GM18858 (cell line): Measurements from ENCODE around the gene IFT43.

Source experiments
- ATAC-seq: cut with Tn5 transposase; IDR thresholded peaks from one replicate; pipeline ENCODE4 v1.9.1; 2021; ENCODE audit not compliant: unreplicated experiment

IFT43 gene

GRCh38 chr14:76077340-76077739, 91.8 kb downstream of the IFT43 start:
- ATAC-seq, result no peak

DNA sequence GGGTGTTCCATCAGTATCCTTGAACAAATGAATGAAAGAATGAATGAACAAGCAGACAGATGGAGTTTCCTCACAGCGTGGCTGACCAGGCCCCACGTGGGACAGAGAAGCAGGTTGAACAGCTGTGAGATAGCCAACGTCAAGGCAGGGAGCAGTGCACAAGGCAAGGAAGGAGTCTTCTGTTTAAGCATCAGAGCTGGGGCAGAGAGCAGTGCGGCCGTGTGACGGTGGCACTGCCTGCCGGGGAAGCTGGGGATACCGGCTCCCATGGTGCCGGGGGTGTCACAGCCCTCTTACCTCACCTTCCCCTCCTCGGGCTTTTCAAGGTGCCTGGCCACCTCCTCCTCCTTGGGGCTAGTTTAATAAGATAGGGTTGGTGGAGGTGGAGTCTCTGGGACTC, 92.9 kb downstream of the IFT43 start:
- no peak for ATAC-seq

DNA sequence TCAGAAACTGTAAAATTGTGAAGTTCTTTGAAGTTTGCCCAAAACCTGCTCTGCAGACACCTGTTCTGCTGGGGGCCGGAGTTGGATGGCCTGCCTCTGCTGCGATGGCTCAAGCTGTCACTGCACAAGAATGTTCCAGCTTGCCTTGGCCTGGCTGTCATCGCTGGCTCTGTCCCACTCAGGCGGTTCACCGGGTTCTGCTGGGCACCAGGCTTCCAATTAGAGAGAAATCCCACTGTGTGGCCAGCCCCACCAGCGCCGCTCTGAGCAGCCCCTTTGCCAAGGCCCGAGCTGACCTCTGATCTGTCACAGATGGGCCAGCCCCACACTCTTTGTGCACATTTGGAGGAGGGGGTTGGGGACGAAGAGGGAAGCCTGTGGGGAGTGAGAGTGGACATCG, 94.5 kb downstream of the IFT43 start:
- no peak for ATAC-seq

DNA sequence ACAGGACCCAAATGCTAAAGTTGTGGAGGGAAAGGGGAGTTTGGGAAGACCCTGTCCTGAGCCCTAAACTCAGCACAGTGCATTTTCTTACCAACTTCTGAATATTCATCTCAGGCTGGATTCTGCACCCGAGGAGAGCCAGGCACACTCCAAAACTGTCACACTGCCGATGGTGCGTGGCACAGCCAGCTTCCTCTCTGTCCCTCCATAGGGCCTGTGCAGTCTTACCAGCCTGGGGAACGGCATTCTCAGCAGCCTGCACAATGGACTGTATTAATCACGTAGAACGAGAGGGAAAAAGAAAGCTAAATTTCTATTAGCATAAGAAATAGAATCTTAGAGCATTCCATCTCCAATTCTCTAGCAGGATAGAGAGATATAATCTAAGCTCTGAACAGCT, 94.9 kb downstream of the IFT43 start:
- ATAC-seq, result no peak

GRCh38 chr14:76081642-76082041, 96.1 kb downstream of the IFT43 start:
- ATAC-seq, result no peak

- no peak for ATAC-seq
Observed at GRCh38 chr14:76083796-76084765, 98.5 kb downstream of the IFT43 start.

GRCh38 chr14:76085358-76085757, 99.8 kb downstream of the IFT43 start:
- no peak for ATAC-seq

- no peak for ATAC-seq
Observed at GRCh38 chr14:76086636-76087035, 101.1 kb downstream of the IFT43 start.

GRCh38 chr14:76088326-76088725, 102.8 kb downstream of the IFT43 start:
- ATAC-seq, result no peak

DNA sequence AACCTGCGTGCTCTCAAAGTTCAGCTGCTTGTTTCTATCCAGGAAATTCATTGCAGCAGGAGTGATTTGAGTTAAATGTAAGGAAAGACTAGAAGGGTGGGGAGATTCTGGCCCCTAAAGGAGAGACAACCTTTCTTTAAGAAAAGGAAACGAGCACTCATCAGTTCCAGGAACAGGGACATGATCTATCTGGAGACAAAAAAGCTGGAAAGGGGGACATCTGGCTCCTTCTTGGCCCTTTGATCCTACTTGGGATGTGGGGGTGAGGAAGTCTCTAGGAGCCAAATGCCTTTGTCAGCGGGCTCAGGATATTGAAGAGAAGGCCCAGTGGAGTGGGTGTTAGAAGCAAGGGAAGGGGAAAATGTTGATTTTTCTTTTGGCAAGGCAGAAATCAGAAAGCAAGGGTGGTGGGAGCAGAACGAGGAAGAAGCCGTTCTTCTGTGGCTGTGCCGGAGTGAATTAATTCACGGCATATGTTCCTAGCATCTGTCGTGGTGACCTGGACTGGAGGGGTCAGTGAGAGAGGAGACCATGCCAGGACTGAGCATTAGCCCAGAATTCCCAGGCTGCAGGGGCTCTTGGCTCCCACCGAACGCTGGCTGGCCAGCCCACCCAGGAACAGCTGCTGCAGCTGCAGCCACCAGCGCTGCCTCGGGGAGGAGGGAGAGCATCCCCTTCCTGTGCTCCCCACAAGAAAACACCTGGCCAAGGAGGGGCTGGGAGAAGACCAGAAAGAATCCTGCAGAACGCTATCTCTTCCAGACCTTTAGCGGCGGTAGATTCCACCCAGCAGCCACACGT, 103.4 kb downstream of the IFT43 start:
- ATAC-seq, result no peak

- no peak for ATAC-seq
Observed at GRCh38 chr14:76089575-76089974, 104.0 kb downstream of the IFT43 start.

DNA sequence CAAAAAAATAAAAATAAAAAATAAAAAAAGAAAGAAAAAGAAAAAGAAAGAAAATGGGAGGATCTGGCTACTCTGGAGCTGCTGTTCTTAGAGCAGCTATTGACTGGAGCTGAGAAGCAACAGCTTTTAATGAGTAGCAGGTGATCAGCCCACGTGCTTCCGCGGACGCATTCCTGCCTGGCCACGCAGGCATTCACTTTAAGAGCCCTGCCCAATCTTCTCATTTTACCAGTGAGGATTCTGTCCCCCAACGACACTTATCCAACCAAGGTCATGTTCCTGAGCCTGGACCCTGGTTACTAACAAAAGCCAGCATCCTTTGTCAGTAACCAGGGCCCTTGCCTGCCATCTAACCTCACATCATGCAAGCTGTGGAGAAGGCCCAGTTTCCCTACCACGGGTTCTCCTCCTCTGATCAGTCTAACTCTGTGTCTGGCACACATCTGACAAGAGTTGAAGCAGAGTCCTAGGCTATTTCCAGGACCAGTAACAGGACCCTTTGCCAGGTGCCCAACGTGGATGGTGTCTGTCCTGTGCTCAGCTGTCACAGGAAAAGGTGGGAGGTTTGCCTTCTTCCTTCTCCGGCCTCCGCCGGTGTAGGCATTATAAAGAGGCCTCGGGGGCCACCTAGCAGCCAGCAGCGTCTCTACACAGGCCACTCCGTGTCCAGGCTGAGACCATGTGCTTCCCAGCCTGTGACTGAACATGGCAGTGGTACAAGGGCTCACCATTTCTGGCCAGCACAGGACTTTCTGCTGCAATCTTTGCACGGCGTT, 105.2 kb downstream of the IFT43 start:
- no peak for ATAC-seq

DNA sequence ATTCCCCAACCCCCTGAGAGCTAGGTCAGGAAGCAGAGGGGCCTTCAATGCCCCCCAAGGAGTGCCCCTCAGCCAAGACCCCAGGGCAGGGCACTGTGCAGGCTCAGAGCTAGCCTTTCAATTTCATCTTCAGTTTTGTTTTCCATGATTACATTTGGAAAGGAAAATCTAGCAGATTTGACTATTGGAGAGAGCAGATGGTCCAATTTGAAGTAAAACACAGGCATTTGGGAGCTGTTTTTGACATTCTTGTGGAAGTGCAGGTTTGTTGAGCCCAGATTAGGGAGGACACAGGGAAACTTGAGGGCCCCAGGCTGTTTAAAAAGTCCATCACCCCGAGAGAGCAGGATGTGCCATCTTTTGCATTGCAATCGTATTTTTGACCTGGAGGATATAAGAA, 107.5 kb downstream of the IFT43 start:
- ATAC-seq, result no peak

- no peak for ATAC-seq
Observed at GRCh38 chr14:76096257-76096656, 110.7 kb downstream of the IFT43 start.

- ATAC-seq, result no peak
Observed at GRCh38 chr14:76097547-76097946, 112.0 kb downstream of the IFT43 start.

- no peak for ATAC-seq
Observed at GRCh38 chr14:76098047-76098446, 112.5 kb downstream of the IFT43 start.

- no peak for ATAC-seq
Observed at GRCh38 chr14:76098916-76099675, 113.5 kb downstream of the IFT43 start.

DNA sequence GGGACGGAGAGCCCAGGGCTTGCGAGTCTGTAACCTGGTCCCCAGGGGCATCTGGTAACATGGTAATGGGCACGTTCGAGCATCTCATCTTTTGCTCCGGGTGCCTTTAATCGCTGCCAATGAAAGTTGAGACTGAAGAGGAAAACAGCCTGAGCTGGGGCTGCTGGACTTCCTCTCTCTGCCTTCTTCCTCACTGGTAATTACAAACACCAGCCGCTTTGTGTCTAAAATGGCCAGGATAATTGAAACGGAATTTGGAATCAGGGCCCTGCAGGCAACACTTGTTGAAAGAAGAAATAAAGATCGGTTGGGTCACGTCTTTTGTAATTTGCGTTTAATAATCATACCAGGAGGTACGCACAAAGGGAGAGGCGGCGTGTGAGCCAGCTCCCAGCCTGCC, 114.7 kb downstream of the IFT43 start:
- no peak for ATAC-seq

DNA sequence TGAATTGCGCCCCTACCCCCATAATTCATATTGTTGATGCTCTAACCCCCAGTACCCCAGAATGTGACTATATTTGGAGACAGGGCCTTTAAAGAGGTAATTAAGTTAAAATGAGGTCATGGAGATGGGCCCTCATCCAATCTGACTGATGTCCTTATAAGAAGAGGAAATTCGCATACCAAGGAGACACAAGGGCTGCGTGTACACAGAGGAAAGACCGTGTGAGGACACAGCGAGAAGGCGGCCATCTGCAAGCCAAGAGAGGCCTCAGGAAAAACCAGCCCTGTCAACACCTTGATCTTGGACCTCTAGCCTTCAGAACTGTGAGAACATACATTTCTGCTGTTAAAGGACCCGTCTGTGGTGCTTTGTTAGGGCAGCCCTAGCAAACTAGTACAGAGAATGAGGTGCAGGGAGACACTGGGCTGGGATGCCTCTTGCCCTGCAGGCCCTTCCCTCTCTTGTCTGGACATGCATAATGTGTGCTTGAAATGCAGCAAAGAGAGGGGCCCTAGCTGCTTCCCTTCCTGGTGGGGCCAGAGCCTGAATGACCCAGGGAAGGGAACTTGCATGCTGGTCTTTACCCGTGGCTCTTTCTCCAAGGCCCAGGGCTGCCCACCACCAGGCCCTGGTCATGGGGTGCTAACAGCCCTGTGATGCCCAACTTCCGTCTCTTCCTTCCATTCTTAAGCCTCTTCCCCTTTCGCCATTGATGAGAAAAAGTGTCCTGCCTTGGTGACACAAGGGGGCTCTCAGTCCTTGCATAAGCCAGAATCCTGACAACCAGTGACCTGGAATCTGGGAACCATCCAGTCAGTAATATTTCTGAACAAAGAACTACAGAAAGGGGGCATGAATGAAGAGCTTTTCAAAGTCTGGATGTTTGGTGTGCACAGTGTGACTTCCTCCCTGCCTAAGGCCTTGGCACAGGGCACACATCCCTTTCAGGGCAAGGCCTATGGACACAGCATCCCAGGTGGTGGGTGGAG, 116.1 kb downstream of the IFT43 start:
- ATAC-seq, result no peak
